Activated CD4-positive, alpha-beta T cell treated with anti-CD3 and anti-CD28 coated beads, Interleukin-10, Interleukin-2, amounts not matched to agents 100 ng/mL and 50 ng/mL, durations not matched to agents 16 hours and 8 hours (primary cell): ENCODE measurements around the gene DNAI1.
"Not testable (repeated sequence)": the region's sequence is repeated elsewhere in the genome, so short reads cannot be mapped to it uniquely, and the experiment has no call there.

Experiments
- DNase-seq: peaks from one replicate; pipeline ENCODE4 v3.0.0-alpha.2; 2020

DNAI1 gene

DNA sequence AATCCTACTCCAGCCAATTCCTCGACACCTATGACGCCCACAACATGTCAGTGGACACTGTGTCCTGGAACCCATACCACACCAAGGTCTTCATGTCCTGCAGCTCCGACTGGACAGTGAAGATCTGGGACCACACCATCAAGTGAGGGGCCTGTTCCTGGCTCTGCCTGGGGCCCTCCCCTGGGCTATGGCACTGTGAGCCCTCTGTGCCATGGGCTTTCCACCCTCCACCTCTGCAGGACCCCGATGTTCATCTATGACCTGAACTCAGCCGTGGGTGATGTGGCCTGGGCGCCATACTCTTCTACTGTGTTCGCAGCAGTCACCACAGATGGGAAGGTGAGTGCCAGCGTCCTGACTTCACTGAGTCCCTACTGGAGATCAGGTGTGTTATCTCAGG is 55.8 kb downstream of the DNAI1 start:
- no peak for DNase-seq

DNA sequence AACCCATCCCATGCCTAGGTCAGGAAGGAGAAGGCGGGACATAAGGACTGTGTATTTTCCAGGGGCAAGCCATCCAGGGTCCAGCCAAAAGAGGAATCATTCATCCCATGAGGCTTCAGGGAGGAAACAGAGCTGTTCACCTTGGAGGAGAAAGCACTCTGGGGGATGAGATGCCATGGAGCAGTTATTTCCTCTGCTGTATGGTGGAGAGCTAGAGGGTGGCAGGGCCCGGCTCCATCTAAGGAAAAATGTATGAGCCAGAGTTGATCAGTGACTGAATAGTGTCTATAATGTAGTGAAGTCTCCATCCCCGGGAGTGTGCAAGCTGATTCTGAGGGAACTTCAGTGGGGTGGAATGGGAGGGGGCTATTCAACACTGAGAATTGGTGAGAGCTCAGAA is 56.2 kb downstream of the DNAI1 start:
- no peak for DNase-seq

DNA sequence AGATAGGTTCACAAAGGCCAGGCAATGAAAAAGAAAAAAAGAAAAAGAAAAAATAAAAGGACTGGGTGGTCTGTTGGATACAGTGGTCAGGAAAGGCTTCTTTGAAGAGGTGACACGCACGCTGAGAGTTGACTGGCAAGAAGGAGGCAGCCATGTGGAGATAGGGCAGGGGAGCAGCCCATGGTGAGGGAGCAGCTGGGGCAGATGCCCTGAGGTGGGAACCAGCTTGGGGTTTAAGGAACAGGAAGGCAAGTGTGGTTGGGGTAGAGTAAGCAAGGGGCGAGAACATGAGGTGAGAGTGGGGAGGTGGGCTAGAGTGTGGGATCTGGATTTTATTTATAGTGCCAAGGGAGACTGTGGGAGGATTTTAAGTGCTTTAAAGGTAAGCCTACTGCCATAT is 57.4 kb downstream of the DNAI1 start:
- DNase-seq = no peak

DNA sequence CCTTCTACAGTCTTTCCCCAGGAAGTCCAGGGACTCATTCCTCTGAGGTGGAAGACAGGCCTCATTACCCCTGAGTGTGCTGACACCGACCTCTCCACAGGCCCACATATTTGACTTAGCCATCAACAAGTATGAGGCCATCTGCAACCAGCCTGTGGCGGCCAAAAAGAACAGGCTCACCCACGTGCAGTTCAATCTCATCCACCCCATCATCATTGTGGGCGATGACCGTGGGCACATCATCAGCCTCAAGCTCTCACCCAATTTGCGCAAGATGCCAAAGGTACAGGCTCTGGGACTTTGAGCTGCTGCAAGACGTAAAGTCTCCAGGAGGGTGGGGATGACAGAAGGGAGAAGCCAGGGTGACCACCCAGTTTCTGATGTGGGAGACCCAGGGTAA is 58.6 kb downstream of the DNAI1 start:
- no peak for DNase-seq

DNA sequence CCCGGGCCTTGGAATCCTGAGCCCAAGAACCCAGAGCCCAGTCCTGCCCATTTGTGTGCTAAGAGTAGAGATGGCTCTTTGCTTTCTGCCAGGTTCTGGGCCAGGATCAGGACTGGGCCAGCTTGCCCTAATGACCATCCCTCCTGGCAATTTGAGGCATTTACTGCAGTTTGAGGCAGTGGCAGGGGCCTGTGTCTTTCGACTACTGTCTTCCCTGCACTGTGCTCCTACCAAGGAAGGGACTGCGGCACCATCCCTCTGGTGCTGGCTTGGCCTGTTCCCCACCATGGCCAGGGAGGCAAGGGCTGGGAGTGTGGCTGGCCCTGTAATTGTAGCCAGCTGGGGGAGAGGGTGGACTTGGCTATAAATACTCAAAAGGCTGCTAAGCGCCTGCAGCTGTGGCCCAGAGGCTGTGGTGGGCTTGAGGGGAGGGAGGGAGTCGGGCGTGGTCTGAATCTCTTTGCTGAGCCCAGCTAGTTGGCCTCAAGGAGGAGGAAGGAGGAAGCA is 59.6 kb downstream of the DNAI1 start:
- no peak for DNase-seq

DNA sequence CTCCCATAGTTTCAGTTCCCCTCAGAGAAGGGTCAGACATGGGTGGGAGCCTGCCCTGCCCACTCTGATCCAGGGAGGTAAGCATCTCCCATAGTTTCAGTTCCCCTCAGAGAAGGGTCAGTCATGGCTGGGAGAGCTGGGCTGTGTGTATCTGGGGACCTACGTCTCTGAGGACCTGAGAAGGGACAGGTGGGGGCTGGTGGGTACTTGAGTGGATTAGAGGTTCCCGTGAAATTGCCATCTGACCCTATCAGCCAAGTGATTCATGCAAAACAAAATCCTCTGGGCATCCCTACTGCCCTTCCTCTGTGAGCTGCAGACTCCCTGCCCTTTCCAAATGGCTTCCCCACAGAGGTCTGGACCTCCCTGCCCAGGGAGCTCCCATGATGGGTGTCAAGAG is 60.3 kb downstream of the DNAI1 start:
- DNase-seq = no peak

DNA sequence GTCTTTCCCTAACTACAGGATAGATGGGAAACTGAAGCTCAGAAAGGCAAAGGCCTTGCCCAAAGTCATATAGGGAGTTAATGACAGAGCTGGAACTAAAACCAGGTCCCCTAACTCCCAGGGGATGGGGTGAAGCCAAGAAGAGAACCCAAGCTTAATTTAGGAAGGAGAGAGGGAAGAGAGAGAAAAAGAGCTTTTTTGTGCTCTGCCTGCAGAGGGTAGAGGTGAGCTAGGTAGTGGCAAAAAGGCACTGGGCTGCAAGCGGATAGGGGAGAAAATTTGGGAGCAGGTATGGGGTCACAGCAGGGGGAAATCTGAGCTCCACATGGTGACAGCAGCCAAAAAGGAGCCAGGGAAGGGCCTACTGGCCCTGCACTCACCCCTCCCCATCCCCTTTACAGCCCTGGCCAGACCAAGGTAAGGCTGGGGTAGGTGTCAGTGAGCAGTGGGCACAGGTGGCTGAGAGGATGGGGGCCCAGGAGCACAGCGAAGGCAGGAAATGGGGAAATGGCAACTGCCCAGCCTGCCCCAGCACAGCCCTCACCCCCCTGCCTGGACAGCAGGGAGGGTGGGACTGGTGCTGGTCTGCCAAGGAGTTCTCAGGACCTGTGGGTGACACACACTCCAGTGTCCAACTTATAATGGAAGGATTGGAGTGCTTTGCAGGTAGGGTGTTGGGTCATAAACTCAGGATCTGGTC is 60.9 kb downstream of the DNAI1 start:
- no peak for DNase-seq

DNA sequence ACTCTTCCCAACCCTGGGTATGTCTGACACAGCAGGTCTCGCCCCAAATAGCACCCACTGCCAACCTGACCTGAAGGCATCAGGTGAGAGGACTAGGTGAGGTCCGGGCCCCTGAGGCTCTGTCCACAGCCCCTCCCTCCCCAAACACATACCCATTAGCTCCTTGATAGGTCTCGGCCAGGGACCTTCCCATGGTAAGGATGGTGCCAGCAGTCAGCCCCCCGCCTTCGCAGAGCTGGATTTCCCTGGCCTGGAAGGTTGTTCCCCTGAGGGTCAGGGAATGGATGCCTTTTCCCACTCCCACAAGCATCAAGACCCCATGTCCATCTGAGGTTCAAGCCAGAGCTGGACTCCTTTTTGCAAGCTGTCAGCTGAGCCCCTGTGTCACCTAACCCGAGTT is 61.5 kb downstream of the DNAI1 start:
- DNase-seq = no peak

DNA sequence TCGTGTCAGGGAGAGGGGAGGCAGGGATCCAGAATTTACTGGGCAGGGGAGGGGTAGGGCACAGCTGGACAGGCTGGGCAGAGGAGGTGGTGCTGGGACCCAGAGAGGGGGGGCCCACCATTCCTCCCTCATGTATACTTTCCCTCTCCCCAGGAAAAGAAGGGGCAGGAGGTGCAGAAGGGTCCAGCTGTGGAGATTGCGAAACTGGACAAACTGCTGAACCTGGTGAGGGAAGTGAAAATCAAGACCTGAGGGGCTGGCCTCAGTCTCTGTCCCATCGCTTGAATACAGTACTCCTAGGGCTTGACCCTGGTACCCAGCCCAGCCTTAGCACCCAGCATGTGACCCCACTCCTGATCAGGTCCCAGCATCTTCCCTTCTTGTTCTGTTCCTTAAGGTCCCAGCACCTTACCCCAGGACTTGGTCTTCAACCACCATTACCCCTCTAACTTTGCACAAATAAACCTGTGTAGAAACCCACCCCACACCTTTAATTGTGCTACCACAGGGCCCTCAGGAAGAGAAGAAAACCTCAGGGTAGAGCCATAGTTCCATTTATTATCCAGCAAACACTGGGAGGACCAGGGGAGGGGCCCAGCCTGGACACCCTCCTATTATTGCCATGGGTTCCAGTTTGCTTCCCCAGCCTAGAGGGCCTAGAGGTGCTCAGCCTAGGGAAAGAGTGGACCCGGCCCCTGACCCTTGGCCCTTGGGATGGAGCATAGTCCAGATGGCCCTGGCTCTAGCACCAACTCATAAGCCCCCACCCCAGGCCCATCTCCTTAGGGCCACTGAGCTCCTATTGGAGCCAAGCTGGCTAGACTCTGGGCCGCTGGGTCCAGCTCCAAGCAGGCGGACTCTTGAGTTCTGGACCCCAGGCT is 62.1 kb downstream of the DNAI1 start:
- no peak for DNase-seq

DNA sequence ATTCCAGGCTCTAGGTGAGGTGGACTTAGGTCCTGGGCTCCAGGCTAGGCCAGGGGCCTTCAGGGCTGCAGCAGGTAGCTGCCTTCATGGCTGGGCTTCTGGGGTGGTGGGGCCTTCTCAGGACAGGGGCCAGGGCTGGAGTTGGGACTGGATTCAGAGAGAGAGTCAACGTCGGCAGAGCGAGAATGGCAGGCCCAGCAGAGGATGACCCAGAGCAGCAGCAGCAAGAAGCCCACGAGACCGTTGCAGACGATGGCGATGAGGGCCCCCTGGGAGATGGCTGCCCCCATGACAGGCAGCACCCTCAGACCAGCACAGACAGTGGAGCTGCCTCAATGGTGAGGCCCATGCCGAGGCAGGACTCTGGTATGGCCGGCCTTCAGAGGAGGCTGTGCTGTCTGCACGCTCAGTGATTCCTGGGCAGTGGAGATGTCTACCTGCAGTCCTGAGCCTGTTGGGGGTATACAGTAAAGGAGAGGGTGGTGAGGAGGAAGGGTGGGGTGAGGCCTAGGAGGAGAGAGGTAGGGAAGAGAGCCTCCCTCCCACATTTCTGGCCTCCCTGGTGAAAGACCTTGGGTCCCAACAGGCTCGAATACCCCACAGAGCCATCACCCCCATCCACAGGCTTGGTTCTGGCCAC is 62.9 kb downstream of the DNAI1 start:
- no peak for DNase-seq

DNA sequence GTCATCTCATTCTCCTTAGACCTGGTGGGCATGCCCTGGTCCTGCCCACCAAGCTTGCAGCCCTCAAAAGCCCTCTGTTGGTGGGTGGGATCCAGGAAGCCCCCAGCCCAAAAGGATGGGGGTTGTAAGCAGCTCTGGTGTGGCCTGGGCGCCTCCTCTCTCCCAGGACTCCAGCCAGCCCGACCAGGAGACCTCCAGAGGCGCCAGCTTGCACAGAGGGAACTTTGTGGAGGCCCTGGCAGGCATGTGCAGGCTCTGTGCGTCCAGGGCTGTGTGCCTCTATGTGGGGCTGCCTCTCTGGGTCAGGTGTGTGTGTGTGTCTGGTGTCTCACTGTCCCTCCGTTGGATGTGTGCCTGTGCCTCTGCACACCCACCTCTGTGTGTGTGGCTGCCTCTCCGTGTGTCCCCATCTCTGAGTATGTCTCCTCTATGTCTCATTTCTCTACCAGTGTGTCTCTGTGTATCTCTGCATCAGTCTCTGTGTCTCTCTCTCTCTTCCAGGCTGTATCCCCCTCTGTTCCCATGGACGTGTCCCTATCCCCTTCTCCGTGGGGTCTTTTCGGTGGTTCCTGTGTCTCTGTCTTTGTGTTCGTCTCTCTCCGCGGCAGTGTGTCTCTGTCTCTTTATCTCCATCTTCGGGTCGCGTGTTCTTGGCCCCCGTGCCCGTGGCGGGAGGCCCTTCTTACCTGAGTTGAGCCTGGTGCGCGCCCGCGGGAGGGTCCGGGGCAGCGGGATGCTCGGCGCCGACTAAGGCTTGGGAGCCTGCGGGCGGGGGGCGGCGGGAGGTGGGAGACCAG is 63.7 kb downstream of the DNAI1 start:
- no peak for DNase-seq

DNA sequence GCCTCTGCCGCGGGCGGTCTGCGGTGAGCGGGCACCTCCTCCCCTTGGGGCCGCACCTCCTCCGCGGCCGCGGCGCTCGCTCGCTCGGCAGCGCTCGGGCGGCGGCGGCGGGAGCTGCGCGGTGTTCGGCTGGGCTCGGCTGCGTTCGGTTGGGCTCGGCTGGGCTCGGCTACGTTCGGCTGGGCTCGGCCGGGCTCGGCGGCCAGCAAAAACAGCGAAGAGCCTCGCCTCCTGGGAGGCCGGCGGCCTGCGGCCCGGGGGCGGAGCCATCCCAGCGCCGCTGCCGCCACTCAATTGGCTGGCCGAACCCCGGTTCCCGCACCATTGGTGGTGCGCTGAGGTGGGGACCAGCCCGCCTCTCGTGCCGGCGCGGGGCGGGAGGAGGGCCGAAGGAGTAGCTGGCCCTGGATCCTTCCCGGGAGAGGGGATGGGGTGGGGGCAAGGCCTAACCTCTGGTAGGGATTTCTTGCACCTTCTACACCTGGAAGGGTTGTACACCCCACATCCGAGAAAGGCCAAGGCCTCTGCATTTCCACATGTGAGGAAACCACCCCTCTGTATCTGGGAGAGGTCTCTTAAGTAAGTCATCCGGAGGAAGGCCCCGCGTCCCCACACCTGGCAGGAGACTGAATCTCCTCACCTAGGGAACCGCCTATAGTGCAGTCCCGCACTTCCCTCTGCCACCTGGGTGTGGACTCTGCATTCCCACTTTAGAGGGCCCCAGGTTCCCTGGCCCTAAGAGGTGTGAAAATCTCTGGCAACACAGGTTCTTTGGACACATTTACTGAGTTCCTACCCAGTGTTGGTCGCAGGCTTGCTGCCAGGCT is 64.6 kb downstream of the DNAI1 start, which contains the start of gene ENHO:
Gene ENHO (minus strand): TSS at position 20 of the 827 bp plus-strand sequence. CDS start 1,295 bp downstream, outside the sequence.
- DNase-seq = peak; percentile 92

DNA sequence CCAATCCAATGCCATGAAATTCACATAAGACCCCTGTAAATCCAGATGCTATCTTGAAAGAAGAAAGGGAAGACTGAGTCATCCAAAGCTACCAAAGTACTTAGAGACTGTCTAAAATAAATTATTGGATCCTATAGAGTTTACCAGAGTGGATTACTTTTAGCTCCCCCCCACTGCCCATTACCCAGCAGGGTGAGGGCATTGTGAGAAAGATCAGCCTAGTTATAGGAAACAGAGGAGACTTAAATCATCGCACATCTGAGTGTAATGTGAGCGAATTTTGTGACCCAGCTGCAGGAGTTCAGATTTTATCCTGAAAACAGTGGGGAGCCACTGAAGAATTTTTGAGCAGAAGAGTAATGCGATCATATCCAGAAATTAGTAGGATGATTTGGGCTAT is 65.7 kb downstream of the DNAI1 start:
- no peak for DNase-seq

DNA sequence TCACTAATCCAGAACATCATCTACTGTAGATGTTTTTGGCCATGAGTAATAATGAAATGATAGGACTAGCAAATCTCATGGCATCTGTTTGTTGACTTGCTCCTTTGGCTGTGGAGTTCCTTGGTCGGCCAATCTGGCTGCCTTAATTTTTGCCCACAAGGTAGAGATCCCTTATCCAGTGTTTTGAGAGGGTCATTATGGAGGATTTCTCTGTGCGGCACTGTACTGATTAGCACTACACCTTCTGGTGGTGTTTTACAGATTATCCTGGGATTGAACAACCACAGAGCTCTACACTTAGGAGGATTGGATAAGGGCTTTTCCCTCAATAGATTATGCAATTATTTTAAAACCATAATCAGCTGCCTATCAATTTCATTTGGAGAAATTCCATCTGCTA is 67.4 kb downstream of the DNAI1 start:
- no peak for DNase-seq

DNA sequence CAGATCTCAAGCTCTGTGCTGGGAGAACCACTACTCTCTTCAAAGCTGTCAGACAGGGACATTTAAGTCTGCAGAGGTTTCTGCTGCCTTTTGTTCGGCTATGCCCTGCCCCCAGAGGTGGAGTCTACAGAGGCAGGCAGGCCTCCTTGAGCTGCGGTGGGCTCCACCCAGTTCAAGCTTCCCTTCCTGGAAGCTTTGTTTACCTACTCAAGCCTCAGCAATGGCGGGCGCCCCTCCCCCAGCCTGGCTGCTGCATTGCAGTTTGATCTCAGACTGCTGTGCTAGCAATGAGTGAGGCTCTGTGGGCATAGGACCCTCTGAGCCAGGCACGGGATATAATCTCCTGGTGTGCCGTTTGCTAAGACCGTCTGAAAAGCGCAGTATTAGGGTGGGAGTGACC is 73.4 kb downstream of the DNAI1 start:
- not testable (repeated sequence) for DNase-seq

DNA sequence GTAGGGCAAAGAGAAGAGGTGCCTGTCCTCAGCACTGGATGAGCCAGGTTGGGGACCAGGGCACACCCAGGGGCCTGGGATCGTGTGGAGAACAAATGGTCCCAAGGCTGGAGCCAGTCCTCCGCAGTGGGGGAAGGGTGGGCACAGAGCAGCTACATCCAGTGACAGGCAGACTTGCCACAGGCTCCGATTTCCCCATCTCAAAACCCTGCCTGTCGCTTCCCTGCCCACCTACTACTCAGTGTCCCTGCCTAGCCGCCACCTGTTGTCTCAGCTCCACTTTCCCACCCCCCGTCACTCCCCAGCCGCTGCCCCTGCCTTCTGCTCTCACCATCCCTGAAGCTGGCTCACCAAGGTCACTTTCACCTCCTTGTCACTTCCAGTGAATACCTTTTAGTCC is 78.1 kb downstream of the DNAI1 start:
- DNase-seq = no peak

DNA sequence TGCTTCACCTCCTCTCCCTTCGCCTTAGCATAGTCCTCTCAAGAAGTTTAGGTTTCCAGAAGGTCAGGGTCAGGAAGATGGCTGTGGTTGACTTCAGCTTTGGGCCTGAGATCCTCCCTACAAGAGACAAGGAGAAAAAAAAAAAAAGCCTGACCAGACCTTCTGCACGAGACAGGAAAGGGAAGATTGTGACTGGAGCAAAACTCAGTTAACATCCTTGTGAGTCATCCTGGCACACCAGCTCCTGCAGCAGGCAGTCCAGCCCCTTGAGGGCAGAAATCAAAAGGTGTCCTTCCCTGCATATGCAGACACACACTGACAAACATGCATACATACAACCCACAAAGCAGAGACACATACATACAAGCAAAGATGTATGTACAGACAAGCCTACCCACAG is 82.2 kb downstream of the DNAI1 start:
- no peak for DNase-seq

DNA sequence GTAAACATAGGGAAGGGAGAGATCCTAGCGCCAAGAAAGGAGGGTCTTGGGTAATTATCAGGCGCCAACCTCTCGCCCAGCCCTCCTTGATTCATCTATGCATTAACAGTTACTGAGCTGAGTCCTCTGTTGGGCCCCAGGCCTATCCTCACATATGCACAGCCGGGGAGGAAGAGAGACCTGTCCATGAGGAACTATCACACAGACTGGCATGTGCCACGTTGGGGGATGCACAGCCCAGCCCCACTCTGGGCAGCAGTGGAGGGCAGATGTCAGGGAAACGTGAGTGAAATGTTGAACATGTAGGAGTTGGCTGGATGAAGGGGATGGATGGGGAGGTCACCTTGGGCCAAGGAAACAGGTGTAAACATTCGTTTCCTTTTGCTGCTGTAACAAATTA is 82.9 kb downstream of the DNAI1 start:
- DNase-seq = no peak

DNA sequence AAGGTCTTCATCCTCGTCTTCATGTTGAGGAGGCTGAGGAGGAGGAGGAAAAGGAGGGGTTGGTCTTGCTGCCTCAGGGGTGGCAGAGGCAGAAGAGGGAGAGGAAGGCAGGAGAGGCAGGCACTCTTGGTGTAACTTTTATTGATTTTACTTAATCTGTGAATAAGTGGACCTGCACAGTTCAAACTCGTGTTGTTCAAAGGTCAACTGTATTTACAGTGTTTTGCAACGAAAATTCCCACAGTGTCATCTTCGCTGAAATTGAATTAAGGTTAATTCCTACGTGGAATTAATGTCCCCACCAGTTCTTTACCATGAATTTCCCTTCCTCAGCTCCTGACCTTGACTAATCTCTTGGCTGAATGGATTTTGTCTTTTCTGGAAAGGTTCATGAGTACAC is 85.4 kb downstream of the DNAI1 start:
- DNase-seq = no peak

DNA sequence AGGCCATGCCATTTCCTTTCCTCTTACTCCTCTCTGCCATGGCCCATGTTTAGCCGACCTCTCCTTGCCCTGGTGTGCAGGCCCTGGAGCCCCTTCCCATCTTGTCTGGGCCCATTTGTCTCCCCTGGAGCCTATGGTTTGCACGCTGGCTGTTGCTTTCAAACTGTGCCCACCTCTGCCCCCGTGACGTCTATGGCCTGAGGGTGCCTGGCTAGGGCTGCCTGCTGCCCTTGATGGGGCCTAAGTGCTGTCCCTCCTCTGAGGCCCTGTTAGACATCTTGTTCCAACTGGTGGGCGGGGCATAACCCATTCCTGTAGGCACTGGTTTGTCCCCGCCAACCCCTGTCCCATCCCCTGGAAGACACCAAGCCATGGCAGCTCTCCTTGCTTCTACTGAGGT is 86.9 kb downstream of the DNAI1 start:
- no peak for DNase-seq

DNA sequence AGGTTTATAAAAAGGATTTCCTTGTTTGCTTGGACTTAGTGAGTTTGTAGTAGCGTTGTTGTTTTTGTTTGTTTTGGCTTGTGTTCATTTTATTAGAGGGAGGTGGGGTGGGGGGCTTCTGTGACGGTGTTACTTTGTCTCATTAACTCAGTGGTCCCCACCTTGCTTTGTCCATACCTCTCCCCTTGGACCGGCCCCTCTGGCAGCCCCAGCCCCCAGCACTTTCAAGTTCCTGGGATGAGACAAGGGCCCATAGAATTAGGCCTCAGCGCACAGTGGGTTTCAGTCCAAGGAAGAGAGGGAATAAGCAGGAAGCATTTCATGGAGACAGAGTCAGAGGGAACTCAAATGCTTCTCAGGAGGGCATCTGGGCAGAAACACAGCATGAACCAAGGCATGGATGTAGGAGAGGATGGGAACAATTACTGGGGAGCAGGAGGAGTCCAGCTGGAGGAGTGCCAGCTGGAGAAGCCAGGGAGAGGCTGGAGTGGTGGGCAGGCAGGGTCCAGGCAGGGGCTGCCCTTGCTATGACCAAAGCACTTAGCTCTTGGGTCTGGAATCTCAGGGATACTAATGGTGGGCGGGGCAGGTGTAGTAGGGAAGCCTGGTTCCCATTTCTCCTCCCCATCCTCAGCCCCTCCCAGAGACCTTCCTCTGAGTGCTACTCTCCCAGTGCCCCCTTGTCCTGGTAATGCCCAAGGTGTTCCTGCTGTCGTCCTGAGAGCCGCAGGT is 87.7 kb downstream of the DNAI1 start:
- DNase-seq = no peak
